IPS-18c (cell line): ENCODE results near the gene SNX8.
"Not testable (repeated sequence)": the region's sequence is repeated elsewhere in the genome, so short reads cannot be mapped to it uniquely, and the experiment has no call there.

Experiments
- H3K4me3 ChIP-seq: 2 replicates; pipeline ENCODE4 v1.7.0; 2013; ENCODE audit warnings: low read depth, mild to moderate bottlenecking, low read length, moderate library complexity; ENCODE audit not compliant: insufficient read depth
- H3K9me3 ChIP-seq: one replicate; pipeline ENCODE4 v1.6.1; 2013; ENCODE audit warnings: mild to moderate bottlenecking, low read length, moderate library complexity; ENCODE audit not compliant: control insufficient read depth, insufficient read depth

Gene SNX8

DNA sequence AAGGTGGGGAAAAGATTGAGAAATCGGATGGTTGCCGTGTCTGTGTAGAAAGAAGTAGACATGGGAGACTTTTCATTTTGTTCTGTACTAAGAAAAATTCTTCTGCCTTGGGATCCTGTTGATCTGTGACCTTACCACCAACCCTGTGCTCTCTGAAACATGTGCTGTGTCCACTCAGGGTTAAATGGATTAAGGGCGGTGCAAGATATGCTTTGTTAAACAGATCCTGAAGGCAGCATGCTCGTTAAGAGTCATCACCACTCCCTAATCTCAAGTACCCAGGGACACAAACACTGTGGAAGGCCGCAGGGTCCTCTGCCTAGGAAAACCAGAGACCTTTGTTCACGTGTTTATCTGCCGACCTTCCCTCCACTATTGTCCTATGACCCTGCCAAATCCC lies 10.7 kb downstream of the SNX8 start:
- not testable (repeated sequence) for H3K4me3 ChIP-seq, H3K9me3 ChIP-seq

DNA sequence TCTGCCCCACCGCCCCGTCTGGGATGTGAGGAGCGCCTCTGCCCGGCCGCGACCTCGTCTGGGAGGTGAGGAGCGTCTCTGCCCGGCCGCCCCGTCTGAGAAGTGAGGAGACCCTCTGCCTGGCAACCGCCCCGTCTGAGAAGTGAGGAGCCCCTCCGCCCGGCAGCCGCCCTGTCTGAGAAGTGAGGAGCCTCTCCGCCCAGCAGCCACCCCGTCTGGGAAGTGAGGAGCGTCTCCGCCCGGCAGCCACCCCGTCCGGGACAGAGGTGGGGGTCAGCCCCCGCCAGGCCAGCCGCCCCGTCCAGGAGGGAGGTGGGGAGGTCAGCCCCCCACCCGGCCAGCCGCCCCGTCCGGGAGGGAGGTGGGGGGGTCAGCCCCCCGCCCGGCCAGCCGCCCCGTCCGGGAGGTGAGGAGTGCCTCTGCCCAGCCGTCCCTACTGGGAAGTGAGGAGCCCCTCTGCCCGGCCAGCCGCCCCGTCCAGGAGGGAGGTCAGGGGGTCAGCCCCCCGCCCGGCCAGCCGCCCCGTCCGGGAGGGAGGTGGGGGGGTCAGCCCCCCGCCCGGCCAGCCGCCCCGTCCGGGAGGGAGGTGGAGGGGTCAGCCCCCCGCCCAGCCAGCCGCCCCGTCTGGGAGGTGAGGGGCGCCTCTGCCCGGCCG lies 11.4 kb downstream of the SNX8 start:
- H3K9me3 ChIP-seq, H3K4me3 ChIP-seq: not testable (repeated sequence)

DNA sequence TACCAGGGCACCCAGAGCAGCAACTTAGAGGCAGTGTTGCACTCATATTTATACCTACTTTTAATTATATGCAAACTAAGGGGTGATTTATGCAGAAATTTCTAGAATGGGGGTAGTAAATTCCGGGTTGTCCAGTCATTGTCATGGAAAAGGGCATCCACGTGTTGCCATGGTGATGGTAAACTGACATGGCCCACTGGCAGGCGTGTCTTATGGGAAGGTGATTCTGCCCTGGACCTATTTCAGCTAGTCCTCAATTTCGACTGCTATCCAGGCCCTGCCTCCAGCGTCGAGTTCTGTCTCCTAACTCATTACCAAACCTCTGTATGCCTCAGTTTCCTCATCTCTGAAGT lies 12.8 kb downstream of the SNX8 start:
- Histone ChIP-seq H3K4me3 (no peak overlapping the region), H3K9me3 (peaks cover 2% of the 10 kb centered on the region)

DNA sequence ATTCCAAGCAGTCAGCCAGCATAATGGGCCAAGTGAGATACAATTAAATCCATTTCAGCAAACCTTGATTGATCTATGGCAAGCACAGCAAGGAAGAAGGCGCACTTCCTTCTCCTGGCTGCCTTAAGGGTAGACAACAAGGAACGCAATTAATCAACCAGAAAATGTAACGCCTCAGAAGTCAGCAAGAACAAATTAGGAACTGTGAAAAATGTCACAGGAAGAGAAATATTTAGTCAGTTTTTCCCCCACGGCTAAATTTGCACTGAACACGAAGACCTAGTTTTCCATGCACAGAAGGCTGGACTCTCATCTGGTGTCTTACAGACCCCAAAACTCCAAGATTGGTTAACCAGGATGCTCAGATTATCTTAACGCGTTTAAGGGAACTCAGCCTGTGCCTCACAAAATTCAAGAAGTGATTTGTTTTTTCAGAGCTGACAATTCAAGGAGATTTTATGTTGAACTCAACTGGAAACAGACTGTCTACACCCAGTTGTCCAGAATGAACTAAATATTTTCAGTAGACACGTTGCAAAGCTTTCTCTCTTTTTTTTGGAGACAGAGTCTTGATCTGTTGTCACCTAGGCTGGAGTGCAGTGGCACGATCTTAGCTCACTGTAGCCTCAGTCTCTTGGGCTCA lies 14.2 kb downstream of the SNX8 start:
- Histone ChIP-seq H3K4me3 (no peak overlapping the region), H3K9me3 (peaks cover 2% of the 10 kb centered on the region)

DNA sequence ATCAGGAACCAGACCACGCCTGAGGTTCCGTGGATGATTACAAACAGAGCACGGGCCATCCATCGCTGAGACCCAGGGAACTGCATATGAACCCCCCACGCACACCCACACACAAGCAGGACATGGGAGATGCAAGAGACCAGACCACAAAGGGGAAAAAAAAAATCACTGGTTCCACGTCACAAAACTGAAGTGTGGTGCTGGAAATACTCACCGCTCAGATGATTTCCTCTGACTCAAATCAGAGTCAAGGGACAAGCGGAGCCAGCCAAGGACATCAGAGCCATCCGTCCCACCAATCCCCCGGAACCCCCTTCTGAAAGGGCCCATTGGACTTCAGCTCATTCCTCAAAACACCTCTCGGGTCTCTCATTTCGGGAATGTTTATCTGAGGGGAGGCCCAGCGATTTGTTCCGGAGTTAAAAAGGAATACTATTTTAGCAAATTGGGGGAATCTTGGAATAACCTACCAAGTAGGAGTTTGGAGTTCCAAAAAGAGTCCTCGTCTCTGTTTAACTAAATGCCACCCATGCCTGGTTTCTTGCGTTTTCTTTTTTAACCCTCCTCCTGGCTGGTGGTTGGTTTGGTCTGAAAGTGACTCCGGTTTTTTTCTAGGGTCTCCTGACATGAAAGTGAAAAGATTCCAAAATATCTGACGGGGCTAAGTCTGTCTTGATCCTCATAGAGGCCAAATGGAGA lies 15.0 kb downstream of the SNX8 start:
- Histone ChIP-seq H3K4me3 (no peak overlapping the region), H3K9me3 (peaks cover 2% of the 10 kb centered on the region)

DNA sequence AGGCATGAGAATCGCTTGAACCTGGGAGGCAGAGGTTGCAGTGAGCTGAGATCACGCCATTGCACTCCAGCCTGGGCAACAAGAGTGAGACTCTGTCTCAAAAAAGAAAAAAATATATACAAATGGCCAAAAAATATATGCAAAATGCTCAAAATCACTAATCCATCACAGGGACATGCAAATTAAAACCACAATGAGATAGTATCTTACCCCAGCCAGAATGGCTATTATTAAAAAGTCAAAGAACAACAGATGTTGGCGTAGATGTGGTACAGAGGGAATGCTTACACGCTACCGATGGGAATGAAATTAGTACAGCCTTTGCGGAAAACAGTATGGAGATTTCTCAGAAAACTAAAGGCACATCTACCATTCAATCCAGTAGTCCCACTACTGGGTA lies 17.4 kb downstream of the SNX8 start:
- no peaks in the 10 kb centered on the region for H3K9me3 ChIP-seq
- no peak overlapping the region for H3K4me3 ChIP-seq

DNA sequence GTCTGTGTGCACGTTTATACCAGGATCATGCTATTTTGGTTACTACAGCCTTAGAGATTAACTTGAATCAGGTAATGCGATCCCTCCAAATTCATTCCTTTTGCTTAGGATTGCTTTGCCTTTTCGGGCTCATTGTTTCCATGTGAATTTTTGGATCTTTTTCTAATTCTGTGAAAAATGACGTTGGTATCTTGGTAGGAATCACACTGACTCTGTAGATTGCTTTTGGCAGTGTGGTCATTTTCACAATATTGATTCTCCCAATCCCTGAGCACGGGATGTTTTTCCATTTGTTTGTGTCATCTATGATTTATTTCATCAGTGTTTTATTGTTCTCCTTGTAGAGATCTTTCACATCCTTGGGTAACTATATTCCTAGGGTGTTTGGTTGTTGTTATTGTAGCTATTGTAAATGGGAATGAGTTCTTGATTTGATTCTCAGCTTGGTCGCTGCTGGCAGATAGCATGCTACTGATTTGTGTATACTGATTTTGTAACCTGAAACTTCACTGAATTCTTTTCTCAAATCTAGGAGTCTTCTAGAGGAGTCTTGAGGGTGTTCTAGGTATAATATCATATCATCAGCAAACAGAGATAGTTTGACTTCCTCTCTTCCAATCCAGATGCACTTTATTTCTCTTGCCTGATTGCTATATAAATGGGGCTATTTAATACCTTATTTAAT lies 18.2 kb downstream of the SNX8 start:
- H3K9me3 ChIP-seq: no peaks in the 10 kb centered on the region
- H3K4me3 ChIP-seq: no peak overlapping the region

DNA sequence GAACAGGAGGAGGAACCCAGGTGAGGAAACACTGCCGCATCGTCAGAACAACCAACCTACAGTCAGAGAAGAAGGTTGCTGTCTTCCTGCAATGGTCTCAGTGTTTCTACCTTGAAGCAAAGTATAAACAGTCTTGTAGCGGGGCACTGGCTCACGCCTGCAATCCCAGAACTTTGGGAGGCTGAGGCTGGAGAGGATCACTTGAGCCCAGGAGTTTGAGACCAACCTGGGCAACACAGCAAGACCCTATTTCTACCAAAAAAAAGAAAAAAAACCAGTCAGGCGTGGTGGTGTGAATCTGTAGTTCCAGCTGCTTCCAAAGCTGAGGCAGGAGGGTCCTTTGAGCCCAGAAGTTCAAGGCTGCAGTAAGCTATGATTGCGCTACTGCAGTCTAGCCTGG lies 23.4 kb downstream of the SNX8 start:
- H3K4me3 ChIP-seq: no peak overlapping the region

DNA sequence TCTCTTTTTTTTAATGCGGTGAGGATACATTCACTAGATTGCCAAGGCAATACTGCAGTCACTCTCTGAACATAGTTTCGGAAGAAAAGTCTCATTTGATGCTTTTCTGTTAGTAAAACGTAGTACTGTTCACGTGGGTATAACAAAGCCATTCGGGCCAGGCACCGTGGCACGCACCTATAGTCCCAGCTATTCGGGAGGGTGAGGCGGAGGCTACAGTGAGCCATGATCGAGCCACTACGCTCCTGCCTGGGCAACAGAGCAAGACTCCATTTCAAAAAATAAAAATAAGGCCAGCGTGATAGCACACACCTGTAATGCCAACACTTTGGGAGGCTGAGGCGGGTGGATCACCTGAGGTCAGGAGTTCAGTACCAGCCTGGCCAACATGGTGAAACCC lies 24.6 kb downstream of the SNX8 start:
- no peak overlapping the region for H3K4me3 ChIP-seq
- no peaks in the 10 kb centered on the region for H3K9me3 ChIP-seq

More for the DNA sequence above, 23.4 kb downstream of the SNX8 start:
- no peaks in the 10 kb centered on the region for H3K9me3 ChIP-seq

DNA sequence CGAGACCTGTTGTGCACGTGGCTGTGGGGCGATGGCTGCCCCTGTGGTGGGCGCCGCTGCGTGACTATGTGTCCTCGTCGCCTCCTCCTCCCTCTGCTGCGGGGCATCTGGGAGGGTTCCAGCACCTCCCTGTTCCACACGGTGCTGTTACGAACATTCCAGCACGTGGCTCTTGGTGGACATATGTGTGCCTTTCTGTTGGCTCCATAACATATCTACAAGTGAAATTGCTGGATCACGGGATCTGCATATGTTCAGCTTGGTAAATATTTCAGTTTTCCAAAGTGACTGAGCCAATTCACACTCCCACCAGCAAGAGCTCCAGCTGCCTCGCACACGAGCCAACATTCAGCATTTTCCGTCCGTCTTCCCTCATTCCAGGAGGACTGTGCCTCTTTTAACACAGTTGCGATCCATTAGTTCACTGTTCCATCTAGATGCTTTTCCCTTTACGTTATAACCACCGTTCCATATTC lies 25.1 kb downstream of the SNX8 start:
- Histone ChIP-seq H3K4me3 (no peak overlapping the region), H3K9me3 (no peaks in the 10 kb centered on the region)

DNA sequence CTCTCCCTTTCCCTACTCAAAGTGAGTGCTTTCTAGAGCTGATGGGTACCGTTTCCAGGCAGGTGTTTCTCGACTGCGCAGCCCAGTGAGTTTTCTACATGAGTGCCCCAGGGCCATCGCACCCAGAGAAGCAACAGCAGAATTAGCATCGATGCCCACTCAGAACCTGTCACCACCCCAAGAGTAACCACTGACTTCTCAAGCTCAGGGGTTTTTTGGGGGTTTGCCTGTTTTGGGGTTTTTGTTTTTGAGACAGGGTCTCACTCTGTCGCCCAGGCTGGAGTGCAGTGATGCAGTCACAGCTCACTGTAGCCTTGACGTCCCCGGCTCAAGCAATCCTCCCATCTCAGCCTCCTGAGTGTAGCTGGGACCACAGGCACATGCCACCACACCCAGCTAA lies 25.7 kb downstream of the SNX8 start:
- H3K4me3 ChIP-seq: no peak overlapping the region
- H3K9me3 ChIP-seq: no peaks in the 10 kb centered on the region

DNA sequence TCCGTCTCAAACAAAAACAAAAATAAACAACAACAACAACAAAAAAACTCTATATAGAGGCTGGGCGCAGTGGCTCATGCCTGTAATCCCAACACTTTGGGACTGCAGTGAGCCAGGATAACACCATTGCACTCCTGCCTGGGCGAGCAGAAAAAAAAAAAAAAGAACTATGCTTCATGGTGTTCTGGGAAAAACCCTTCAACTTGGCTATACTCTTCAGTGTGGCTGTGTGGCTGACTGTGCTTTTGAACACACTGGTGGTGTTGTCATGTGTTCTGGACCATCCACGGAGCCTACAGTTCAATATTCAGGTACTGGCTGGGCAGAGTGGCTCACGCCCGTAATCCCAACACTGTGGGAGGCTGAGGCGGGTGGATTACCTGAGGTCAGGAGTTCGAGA lies 26.5 kb downstream of the SNX8 start:
- Histone ChIP-seq H3K4me3 (no peak overlapping the region), H3K9me3 (peaks cover 2% of the 10 kb centered on the region)

DNA sequence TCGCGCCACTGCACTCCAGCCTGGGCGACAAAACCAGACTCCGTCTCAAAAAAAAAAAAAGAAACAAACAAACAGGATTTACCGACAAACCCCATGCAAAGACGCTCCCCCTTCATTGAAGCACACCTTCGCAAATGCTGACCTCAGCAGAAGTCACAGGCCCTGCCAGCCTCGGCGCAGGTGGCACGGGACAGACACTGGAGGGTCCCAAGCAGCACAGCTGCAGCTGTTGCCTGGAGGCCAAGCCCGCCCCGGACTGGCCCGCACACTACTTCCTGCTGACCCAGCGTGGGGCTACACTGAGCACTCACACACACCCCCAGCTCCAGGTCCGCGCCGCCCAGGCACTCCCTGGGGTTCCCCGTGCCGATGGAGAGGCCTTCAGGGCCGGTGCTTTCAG lies 31.2 kb downstream of the SNX8 start:
- Histone ChIP-seq H3K9me3 (peaks cover 2% of the 10 kb centered on the region), H3K4me3 (no peak overlapping the region)

DNA sequence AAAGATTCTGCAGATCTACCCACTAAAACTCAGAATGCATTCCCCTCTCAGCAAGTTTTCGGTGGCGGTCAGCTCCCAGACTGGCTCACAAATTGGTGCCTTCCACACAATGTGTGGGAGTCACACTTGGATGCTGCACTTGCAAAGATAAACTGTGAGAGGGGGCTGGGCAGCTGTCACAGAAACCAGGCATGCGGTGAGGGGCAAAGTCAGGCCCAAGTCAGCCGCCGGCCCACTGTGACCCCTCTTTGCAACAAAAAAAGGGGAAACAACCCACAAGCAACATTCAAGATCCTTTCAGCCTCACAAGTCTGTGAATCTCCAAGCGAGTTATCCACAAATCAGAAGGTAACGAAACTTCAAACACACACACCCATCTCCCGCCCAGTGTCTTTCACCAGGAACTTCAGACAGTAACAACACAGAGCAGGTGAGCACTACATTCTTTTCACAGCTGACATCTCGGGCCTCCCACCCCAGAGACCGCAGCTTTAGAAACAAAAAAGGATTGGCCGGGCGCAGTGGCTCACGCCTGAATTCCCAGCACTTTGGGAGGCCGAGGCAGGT lies 32.0 kb downstream of the SNX8 start:
- peaks cover 2% of the 10 kb centered on the region for H3K9me3 ChIP-seq
- H3K4me3 ChIP-seq: no peak overlapping the region

DNA sequence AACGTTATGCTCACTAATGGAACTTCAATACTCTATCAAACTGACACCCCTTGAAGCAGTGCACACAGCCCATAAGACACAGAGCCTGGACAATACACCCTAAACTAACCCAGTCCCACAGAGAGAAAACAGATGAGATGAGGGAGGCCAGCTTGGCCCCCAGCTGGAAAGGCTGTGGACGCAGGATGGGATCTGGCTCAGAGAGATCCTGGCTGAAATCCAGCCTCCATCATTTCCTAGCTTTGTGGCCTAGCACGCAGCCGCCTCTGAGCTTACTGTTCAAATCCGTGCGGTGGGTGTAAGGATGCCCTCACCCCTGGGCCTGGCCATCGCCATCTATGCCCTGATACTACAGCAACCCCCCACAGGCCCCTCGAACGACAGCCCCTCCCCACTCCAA lies 32.7 kb downstream of the SNX8 start:
- H3K9me3 ChIP-seq: peaks cover 2% of the 10 kb centered on the region
- H3K4me3 ChIP-seq: no peak overlapping the region

DNA sequence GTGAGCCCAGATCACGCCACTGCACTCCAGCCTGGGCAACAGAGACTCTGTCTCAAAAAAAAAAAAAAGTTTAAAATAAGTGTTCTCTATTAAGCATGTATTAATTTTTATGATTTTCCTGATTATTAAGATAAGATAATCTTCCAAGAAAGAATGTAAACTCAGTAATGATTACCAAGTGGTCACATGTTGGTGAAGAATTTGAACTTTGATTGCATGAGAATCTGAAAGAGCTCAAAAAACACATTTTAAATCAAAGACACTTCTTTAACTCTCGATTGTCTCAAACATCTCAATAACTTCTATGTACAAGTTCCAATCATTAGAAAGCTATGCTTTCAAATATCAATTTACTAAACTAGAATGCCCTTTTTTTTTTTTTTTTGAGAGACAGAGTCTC lies 33.8 kb downstream of the SNX8 start:
- peaks cover 4% of the 10 kb centered on the region for H3K9me3 ChIP-seq

DNA sequence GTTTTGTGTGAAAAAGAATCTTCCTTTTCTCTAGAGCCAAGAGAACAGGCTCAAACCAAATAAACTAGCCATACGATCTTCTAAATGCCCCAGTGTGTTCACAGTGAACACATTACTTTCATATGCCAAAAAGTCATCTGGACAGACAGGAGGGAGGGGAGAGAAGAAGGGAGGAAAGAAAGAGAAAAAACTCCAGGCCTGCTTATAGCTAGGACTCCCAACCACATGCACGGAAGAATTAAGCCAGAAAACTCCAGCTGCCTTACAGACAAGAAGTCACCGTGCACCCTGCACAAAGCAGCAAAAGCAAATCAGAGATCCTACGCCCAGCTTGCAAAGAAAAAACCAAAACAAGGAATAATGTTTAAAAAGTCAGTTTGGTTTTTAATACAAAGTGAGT lies 34.3 kb downstream of the SNX8 start:
- peaks cover 4% of the 10 kb centered on the region for H3K9me3 ChIP-seq

More for the DNA sequence above, 33.8 kb downstream of the SNX8 start:
- no peak overlapping the region for H3K4me3 ChIP-seq

DNA sequence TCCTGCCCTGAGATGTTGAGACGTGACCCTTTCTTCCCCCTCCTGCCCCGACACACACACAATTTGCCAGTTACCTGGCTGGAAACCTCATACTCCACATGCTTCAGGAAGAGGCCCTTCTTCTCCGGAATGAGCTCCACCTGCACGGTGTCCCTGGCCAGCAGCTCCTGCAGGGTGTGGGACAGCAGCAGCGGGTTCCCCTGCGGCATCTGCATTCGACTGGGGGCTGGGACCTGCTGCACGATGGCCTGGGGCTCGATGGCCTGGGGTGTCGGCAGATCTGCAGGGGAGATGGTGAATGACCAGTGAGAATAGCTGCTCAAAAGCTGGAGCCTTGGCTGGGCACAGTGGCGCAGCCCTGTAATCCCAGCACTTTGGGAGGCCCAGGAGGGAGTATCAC lies 36.2 kb downstream of the SNX8 start:
- H3K9me3 ChIP-seq: peaks cover 3% of the 10 kb centered on the region
- H3K4me3 ChIP-seq: no peak overlapping the region

More for the DNA sequence above, 34.3 kb downstream of the SNX8 start:
- no peak overlapping the region for H3K4me3 ChIP-seq
